ENCODE results near the gene HSD17B3. TPM values are rescaled to one million over a fixed set of nuclear protein-coding genes. Genes with fewer than 3 reads are reported as not detected.
A peak's percentile ranks its signal among the peaks of the same experiment; 100 is the strongest.

HSD17B3 gene
- total and polyA plus RNA-seq, 2 of the 13 experiments (the other 11 are each of a cell fraction or from before 2014, with no cell fraction given) = 0.12 TPM; not detected in 1

GRCh38 chr9:96333958-96334357 is 32.0 kb upstream of the HSD17B3 start:
- H3K27ac ChIP-seq (ENCODE audit: extremely low read length, insufficient read depth, low read length) = no peak overlapping the region
- no peak for ATAC-seq
- peaks cover 48% of the 10 kb centered on the region for H3K4me1 ChIP-seq (ENCODE audit: insufficient read depth, low read length)
- H3K4me3 ChIP-seq (replicated peaks in 1 of 3; ENCODE audit: insufficient read depth in 1 of 3, low read depth in 2 of 3, low read length in 3 of 3) = no peak overlapping the region
- H4K20me1 ChIP-seq (ENCODE audit: insufficient read depth, low read length) = no peaks in the 10 kb centered on the region
- no peak overlapping the region for H3K4me2 ChIP-seq (ENCODE audit: low read depth, low read length)
- peaks cover 5 to 38% of the 10 kb centered on the region in 2 experiments for H3K36me3 ChIP-seq (replicated peaks in 1 of 2; ENCODE audit: control insufficient read depth in 1 of 2, insufficient read depth in 2 of 2, low read length in 2 of 2)
- no peak for DNase-seq (ENCODE audit: low spot score)
- in situ Hi-C loops (cut with HindIII; ENCODE audit: extremely low pct_ligation_motif_present, low pct_unique_long_range_greater_than_20kb) (loop anchor here (25.0 kb wide), 1 partner anchor 328 kb away; the partner anchor contains the start of gene PRXL2C), intact Hi-C loops (cut with micrococcal nuclease; ENCODE audit: unreplicated experiment) (no loop called here)
- no peak overlapping the region for H3K9ac ChIP-seq (ENCODE audit: insufficient read depth, low read depth, low read length)
- H2AFZ ChIP-seq (ENCODE audit: low read length) = no peak overlapping the region
- no peak for FAIRE-seq
- POLR2A ChIA-PET = no interaction called here
- no peaks in the 10 kb centered on the region for H3K79me2 ChIP-seq (ENCODE audit: insufficient read depth, low read length)
- no peaks in the 10 kb centered on the region for H3K9me3 ChIP-seq (ENCODE audit: low read length)
- TF ChIP-seq KAT2B (IDR thresholded peaks at IDR 0.05; ENCODE audit: borderline replicate concordance, low read depth, low read length) = no peak
- no peak for TF ChIP-seq ZNF484 (CRISPR knock-in tag; IDR thresholded peaks at IDR 0.05; ENCODE audit: borderline replicate concordance, low read depth)
- TF ChIP-seq MTF2 (CRISPR knock-in tag; IDR thresholded peaks at IDR 0.05; ENCODE audit: borderline replicate concordance) = no peak
- TF ChIP-seq ZNF839 (CRISPR knock-in tag; IDR thresholded peaks at IDR 0.05; ENCODE audit: borderline replicate concordance) = no peak
- no peak for TF ChIP-seq ZNF460 (CRISPR knock-in tag; IDR thresholded peaks at IDR 0.05; ENCODE audit: borderline replicate concordance)
- no peak for TF ChIP-seq MAFG (CRISPR knock-in tag; IDR thresholded peaks at IDR 0.05)
- no peak for TF ChIP-seq ZFP36L2 (CRISPR knock-in tag; IDR thresholded peaks at IDR 0.05)
- no peak for TF ChIP-seq SIN3A (IDR thresholded peaks at IDR 0.05; ENCODE audit: borderline replicate concordance, low read depth, low read length)
- 58% methylated on average over 1 of the region's 1 CpG for WGBS (ENCODE audit: low lambda C conversion rate)
- CTCF ChIA-PET (ENCODE audit: low intra/inter-chr PET ratio, low total read pairs) = no interaction called here
- H3K27me3 ChIP-seq (ENCODE audit: control insufficient read depth in 1 of 2, insufficient read depth in 2 of 2, low read length in 2 of 2) = no peaks in the 10 kb centered on the region
- no TSS peak for BruUV-seq (replicated peaks)

GRCh38 chr9:96331236-96331947 is 29.4 kb upstream of the HSD17B3 start:
- H3K4me3 ChIP-seq (replicated peaks in 1 of 3; ENCODE audit: insufficient read depth in 1 of 3, low read depth in 2 of 3, low read length in 3 of 3) = no peak overlapping the region
- FAIRE-seq (no peak), ATAC-seq (no peak), DNase-seq (ENCODE audit: low spot score) (peak; percentile 29)
- H3K27ac ChIP-seq (ENCODE audit: extremely low read length, insufficient read depth, low read length) = no peak overlapping the region
- TF ChIP-seq PAF1 (CRISPR knock-in tag; IDR thresholded peaks at IDR 0.05) (0 out of 2 replicates have a peak, but pooled peaks have one; percentile 10), POLR2AphosphoS5 (IDR thresholded peaks at IDR 0.05; ENCODE audit: low read depth, low read length) (no peak)
- BruUV-seq (replicated peaks) = no TSS peak
- ChIA-PET POLR2A (no interaction called here), CTCF (ENCODE audit: low intra/inter-chr PET ratio, low total read pairs) (no interaction called here)
- WGBS (ENCODE audit: low lambda C conversion rate) = 91% methylated on average over 9 of the region's 9 CpGs
- no peak overlapping the region for H3K9ac ChIP-seq (ENCODE audit: insufficient read depth, low read depth, low read length)
- intact Hi-C loops (cut with micrococcal nuclease; ENCODE audit: unreplicated experiment) = no loop called here
- H3K27me3 ChIP-seq (ENCODE audit: control insufficient read depth in 1 of 2, insufficient read depth in 2 of 2, low read length in 2 of 2) = no peaks in the 10 kb centered on the region
- H4K20me1 ChIP-seq (ENCODE audit: insufficient read depth, low read length) = no peaks in the 10 kb centered on the region
- peaks cover 5 to 42% of the 10 kb centered on the region in 2 experiments for H3K36me3 ChIP-seq (replicated peaks in 1 of 2; ENCODE audit: control insufficient read depth in 1 of 2, insufficient read depth in 2 of 2, low read length in 2 of 2)
- peaks cover 28% of the 10 kb centered on the region for H3K4me1 ChIP-seq (ENCODE audit: insufficient read depth, low read length)
- H3K79me2 ChIP-seq (ENCODE audit: insufficient read depth, low read length) = peaks cover 3% of the 10 kb centered on the region
- H3K9me3 ChIP-seq (ENCODE audit: low read length) = no peaks in the 10 kb centered on the region
- no peak overlapping the region for H2AFZ ChIP-seq (ENCODE audit: low read length)
- H3K4me2 ChIP-seq (ENCODE audit: low read depth, low read length) = no peak overlapping the region
- in situ Hi-C loops (cut with HindIII; ENCODE audit: extremely low pct_ligation_motif_present, low pct_unique_long_range_greater_than_20kb) = loop anchor here (25.0 kb wide), 1 partner anchor 331 kb away; the partner anchor contains the start of gene PRXL2C

Data from HepG2 (cell line).